ENCODE results near the gene OR13C5.

DNA sequence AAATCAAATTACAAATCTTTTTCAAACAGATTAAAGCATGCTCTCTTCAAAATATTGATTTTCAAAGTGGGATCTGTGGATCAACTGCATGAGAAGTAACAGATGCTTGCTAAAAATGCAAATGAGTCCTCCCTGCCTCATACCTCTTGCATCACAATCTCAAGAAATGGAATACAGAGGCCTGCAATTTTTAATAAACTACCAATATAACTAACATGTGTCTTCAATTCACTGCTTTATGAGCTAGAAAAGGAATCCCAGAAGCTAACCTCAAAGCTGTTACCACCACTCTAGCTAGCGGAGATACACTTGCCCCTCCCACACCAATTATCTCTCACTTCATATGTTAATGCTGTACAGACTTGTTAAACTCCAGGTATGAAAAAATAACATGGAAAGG is 9.6 kb downstream of the OR13C5 start:
- TF ChIP-seq, protein P1, sequence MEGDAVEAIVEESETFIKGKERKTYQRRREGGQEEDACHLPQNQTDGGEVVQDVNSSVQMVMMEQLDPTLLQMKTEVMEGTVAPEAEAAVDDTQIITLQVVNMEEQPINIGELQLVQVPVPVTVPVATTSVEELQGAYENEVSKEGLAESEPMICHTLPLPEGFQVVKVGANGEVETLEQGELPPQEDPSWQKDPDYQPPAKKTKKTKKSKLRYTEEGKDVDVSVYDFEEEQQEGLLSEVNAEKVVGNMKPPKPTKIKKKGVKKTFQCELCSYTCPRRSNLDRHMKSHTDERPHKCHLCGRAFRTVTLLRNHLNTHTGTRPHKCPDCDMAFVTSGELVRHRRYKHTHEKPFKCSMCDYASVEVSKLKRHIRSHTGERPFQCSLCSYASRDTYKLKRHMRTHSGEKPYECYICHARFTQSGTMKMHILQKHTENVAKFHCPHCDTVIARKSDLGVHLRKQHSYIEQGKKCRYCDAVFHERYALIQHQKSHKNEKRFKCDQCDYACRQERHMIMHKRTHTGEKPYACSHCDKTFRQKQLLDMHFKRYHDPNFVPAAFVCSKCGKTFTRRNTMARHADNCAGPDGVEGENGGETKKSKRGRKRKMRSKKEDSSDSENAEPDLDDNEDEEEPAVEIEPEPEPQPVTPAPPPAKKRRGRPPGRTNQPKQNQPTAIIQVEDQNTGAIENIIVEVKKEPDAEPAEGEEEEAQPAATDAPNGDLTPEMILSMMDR (IDR thresholded peaks at IDR 0.05; ENCODE audit: poor library complexity, severe bottlenecking), result no peak
- no peak for TF ChIP-seq EP300 (conservative IDR thresholded peaks at IDR 0.05; ENCODE audit: poor library complexity, severe bottlenecking)
- TF ChIP-seq RAD21 (conservative IDR thresholded peaks at IDR 0.05), result no peak
- no peak for TF ChIP-seq SMC3 (conservative IDR thresholded peaks at IDR 0.05; ENCODE audit: poor library complexity)
- no peak for TF ChIP-seq MXI1 (conservative IDR thresholded peaks at IDR 0.05; ENCODE audit: poor library complexity, severe bottlenecking)
- TF ChIP-seq, protein P2, sequence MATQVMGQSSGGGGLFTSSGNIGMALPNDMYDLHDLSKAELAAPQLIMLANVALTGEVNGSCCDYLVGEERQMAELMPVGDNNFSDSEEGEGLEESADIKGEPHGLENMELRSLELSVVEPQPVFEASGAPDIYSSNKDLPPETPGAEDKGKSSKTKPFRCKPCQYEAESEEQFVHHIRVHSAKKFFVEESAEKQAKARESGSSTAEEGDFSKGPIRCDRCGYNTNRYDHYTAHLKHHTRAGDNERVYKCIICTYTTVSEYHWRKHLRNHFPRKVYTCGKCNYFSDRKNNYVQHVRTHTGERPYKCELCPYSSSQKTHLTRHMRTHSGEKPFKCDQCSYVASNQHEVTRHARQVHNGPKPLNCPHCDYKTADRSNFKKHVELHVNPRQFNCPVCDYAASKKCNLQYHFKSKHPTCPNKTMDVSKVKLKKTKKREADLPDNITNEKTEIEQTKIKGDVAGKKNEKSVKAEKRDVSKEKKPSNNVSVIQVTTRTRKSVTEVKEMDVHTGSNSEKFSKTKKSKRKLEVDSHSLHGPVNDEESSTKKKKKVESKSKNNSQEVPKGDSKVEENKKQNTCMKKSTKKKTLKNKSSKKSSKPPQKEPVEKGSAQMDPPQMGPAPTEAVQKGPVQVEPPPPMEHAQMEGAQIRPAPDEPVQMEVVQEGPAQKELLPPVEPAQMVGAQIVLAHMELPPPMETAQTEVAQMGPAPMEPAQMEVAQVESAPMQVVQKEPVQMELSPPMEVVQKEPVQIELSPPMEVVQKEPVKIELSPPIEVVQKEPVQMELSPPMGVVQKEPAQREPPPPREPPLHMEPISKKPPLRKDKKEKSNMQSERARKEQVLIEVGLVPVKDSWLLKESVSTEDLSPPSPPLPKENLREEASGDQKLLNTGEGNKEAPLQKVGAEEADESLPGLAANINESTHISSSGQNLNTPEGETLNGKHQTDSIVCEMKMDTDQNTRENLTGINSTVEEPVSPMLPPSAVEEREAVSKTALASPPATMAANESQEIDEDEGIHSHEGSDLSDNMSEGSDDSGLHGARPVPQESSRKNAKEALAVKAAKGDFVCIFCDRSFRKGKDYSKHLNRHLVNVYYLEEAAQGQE (IDR thresholded peaks at IDR 0.05; ENCODE audit: borderline replicate concordance), result no peak

Data from neural cell (in vitro differentiated cells).